NCI-H2107 treated with DMSO at 0.1 percent for 48 hours (cell line): Measurements from ENCODE around the gene EPHB6.

Source experiments
- DNase-seq: peaks from one replicate; lab custom pipeline; 2025; ENCODE audit not compliant: unreplicated experiment; lab: John Stamatoyannopoulos, UW

Gene EPHB6

DNA sequence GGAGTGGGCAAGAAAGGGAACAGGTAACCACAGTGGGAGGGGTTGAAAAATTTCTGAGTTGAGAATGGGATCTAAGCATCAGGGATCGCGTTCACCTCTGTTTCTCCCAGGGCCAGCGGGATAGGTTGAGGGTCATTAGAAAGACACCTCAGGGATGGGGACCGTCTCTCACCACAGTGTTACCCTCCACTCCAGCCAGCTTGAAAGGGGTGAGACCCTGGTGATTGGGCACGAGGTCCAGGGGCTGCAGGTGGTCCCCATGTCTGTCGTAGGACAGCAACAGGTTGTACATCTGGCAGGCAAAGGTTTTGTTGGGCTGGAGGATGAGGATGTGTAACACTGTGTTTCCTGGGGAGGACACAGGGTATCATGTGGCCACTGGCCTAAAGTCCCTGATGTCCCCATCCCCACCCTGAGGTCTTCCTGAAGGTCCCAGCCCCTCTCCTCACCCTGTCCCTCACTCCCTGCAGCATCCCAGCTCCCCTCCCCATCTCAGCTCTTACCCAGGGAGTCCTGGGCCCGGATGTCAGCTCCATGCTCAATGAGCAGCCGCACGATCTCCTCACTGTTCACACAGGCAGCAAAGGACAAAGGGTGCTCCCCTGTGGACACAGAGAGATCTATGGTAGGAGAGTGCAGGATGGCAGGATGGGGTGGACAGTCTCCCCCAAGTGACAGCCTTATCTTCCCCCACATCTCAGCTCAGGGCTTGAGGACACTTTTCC lies 21.5 kb downstream of the EPHB6 start:
- no peak for DNase-seq

- DNase-seq, result no peak
These were observed 22.4 kb downstream of the EPHB6 start for GRCh38 chr7:142876991-142877910.

- DNase-seq, result no peak
These were observed 23.4 kb downstream of the EPHB6 start for GRCh38 chr7:142878315-142878714.

DNA sequence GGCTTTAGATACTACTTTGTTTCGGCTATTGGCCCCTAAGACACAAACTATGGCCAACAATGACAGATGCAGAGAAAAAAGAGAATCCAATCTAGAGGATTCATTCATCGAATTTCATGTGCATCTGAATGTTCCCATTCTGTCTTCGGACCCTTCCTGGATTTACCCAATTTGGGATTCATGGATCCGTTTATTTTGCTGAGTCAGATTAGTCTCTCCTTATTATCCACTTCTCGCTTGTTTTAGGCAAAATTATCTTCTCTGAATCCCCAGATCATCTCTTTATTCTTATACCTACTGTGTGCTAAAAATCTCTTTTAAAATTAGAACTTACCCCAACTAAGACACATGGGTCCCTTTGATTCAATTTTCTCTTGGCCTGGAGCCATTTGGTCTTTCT lies 24.2 kb downstream of the EPHB6 start:
- DNase-seq, result no peak

GRCh38 chr7:142880876-142881505 lies 26.1 kb downstream of the EPHB6 start:
- DNase-seq, result no peak

DNA sequence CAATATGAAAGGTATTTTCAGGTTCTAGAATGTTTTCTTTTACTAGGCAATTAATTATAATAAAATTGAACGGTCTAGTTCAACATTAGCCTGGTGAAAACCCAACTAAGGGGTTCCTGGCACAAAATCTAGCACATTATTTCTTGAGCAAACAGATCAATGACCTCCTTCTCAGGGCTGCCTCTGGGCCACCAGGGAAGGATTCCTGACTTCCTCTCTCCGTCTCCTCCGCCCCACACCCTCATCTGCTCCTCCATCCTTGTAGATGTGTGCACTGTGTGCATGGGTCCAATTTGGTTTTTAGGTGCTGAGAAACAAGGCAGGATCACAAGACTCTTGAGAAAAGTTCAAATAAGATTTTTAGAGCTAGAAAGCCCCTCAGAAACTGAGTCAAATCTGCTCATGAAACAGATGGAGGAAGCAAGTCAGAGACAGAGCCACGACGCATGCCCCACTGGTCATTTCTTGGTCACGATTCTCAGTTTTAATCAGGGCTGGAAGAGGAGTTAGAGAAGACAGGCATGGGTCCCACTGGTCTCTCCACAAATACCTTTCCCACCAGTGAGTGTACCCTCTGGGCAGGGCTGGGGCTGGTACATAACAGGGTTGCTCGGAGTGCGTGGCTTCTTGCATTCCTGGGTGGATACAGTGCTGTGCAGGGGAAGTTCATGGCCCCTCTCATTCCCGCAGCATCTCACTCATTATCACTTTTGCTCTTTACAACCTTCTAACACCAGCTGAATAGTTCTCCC lies 26.9 kb downstream of the EPHB6 start:
- no peak for DNase-seq

- DNase-seq, result no peak
These were observed 27.4 kb downstream of the EPHB6 start for GRCh38 chr7:142882338-142882678.

GRCh38 chr7:142883145-142883544 lies 28.3 kb downstream of the EPHB6 start:
- no peak for DNase-seq

- DNase-seq, result no peak
These were observed 28.9 kb downstream of the EPHB6 start for GRCh38 chr7:142883571-142884285.

- DNase-seq, result no peak
These were observed 29.4 kb downstream of the EPHB6 start for GRCh38 chr7:142884286-142884640.

DNA sequence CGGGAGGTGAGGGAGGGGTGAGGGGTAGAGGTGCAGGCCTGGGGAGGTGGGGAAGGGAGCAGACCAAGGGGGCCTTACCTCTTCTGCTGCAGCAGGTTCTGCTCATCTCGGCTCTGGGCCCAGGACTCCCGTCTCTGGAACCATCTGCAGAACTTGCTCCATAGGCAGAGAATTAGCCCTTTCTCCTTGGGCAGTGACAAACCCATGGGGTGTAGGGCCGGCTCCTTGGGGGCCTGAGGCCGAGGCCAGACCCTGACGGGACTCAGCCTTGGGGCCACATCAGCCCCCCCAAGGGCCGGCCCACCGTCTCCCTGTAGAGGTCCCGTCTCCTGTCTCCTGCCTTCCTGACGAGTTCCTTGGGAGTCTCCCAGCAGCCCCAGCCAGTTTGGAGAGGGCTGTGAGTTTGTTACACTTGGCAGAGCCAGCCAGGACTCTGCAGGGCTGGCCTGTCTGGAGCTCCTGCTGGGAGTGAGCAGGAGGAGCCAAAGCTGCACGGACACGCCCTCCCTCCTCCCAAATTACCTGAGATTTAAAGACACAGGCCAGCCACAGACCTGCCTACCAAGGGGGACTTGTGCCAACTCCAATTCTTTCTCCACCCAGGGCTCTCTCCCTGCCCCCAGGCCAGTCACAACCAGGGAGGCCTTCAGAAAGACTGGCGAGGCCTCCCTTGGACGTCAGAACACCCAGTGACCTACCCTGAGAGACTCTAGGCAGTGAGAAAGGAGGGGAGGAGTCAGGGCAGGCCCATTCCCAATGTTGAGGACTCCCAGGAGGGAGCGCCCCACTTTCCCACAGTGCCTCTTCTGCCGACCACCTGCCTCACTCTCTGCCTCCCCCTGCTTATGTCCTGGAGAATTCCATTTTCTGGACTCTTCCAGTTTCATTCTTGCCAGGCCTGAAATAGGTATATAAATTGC lies 30.7 kb downstream of the EPHB6 start, which contains the start of gene TRPV6:
Gene TRPV6, minus strand, starts transcription at position 435 of the 920 bp plus-strand sequence.
- DNase-seq, result no peak

GRCh38 chr7:142886866-142887265 lies 32.0 kb downstream of the EPHB6 start:
- no peak for DNase-seq

GRCh38 chr7:142887282-142888015 lies 32.6 kb downstream of the EPHB6 start:
- no peak for DNase-seq

DNA sequence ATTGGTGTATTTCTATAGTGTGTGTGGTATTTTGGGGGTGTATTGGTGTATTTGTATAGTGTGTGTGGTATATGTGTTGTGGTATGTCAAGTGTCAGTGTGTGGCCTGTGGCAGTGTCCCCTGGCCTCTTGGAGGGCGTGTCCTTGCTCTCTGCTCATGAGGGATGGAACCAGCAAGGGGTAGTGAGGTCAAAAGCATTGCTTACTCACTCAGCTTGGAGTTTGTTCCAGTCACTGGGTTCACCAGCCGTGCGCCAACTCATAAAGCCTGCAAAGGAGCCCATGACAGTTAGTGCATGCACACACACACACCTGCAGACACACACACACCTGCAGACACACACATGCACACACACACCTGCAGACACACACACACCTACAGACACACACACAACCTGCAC lies 34.9 kb downstream of the EPHB6 start:
- no peak for DNase-seq

DNA sequence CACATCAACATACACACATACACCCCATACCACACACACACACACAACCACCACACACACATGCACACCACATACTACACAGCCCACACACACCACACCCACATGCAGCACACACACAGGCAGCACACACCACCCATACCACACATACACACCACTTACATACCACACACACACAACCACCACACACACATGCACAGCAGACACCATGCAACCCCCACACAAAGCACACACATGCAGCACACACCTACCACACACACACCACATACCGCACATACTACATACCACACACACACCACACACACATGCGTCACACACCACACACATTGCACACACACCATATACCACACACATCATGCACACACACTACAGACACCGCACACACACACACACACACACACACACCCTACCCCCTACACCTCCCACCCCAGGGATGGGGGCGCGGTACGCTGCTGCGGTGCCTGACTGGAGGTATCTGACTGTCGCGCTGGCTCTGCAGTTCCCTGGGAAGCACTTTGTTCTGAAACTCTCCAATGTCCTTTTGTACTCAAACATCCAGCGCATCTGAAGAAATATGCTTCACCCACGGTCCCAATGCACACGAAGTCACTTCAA lies 36.1 kb downstream of the EPHB6 start:
- DNase-seq, result no peak

DNA sequence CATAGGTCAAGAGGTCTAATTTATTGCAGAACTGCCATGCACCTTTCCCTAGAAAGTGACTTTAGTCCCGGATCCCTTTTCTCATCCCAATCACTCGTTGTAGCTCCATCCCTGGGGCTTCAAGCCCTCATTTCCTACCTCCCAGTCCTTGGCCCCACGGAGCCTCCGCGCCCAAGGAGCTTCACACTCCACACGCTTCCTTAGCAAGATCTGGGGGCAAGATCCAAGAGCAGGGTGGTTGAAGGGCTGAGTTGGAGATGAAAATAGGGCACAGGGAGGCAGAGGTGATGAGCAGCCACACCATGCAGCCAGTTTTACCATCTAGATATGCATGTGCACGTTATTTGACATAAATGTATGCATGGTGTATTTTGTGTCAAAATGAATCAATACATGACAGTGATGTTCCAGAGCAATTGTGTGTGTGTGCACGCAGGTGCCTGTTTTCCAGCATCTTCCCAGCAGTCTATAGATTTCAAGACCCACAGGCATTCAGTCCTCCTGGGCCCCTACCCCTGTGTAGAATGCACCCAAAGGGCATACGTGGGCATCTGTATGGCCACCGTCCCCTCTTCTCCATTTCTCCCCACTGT lies 36.7 kb downstream of the EPHB6 start:
- no peak for DNase-seq

- no peak for DNase-seq
These were observed 38.1 kb downstream of the EPHB6 start for GRCh38 chr7:142892951-142893350.
